H1 (cell line): Measurements from ENCODE around the gene MAGI1. TPM values are rescaled to one million over a fixed set of nuclear protein-coding genes. Genes with fewer than 3 reads are reported as not detected.
"Not testable (repeated sequence)": the region's sequence is repeated elsewhere in the genome, so short reads cannot be mapped to it uniquely, and the experiment has no call there.

Experiments
- CTCF ChIA-PET: fragments of 300-600 bp; sonication (Branson Sonifier 250); formaldehyde crosslinking; loops from one replicate; lab custom pipeline; 2021; ENCODE audit not compliant: partially characterized antibody; lab: Charles Lee
- POLR2A ChIA-PET: fragments of 300-600 bp; sonication (Branson Sonifier 250); formaldehyde crosslinking; loops from one replicate; lab custom pipeline; 2021; ENCODE audit warnings: inconsistent platforms; ENCODE audit not compliant: partially characterized antibody; lab: Charles Lee
- DNase-seq, 2 experiments: peaks; one replicate each; pipeline versions ENCODE4 v3.0.0 to v3.0.0-alpha.2; 2010 to 2022; ENCODE audit warnings: low spot score in 2 of 2, low read depth in 1 of 2, mixed read lengths in 1 of 2
- FAIRE-seq: peaks from 2 replicates; lab custom pipeline; 2011; peaks lifted over from hg19 to GRCh38; lab: Jason Lieb, UNC
- H2AFZ ChIP-seq: 2 replicates; pipeline ENCODE4 v1.8.1; 2012; ENCODE audit warnings: low read length, inconsistent platforms
- H2AK5ac ChIP-seq: 2 replicates; pipeline ENCODE4 v1.6.1; 2013; ENCODE audit warnings: low read depth, low read length
- H2BK120ac ChIP-seq: replicated peaks from 2 replicates; pipeline ENCODE3; 2013; ENCODE audit warnings: low read depth, low read length, inconsistent platforms
- H2BK12ac ChIP-seq: 2 replicates; pipeline ENCODE4 v1.6.1; 2013; ENCODE audit warnings: low read depth, low read length
- H2BK15ac ChIP-seq: 2 replicates; pipeline ENCODE4 v1.6.1; 2013; ENCODE audit warnings: low read length
- H2BK20ac ChIP-seq: 2 replicates; pipeline ENCODE4 v1.6.1; 2013; ENCODE audit warnings: low read length
- H2BK5ac ChIP-seq: 2 replicates; pipeline ENCODE4 v1.6.1; 2013; ENCODE audit warnings: low read depth, low read length
- H3K14ac ChIP-seq: 2 replicates; pipeline ENCODE4 v1.6.1; 2013; ENCODE audit warnings: inconsistent platforms; ENCODE audit not compliant: insufficient read length
- H3K18ac ChIP-seq: 2 replicates; pipeline ENCODE4 v1.6.1; 2013; ENCODE audit warnings: low read length; ENCODE audit errors: extremely low read depth
- H3K23ac ChIP-seq: 2 replicates; pipeline ENCODE4 v1.6.1; 2013; ENCODE audit warnings: inconsistent platforms; ENCODE audit not compliant: insufficient read length
- H3K23me2 ChIP-seq: 2 replicates; pipeline ENCODE4 v1.6.1; 2013; ENCODE audit warnings: low read depth, low read length
- H3K27ac ChIP-seq: 2 replicates; pipeline ENCODE4 v1.6.1; 2011; ENCODE audit warnings: low read depth, low read length, inconsistent platforms
- H3K27me3 ChIP-seq, 4 experiments: replicated peaks in 1 of 4; 1 replicate in 1 of 4; 2 replicates in 3 of 4; pipeline versions ENCODE4 v1.6.1 to v1.8.1; 2011 to 2013; ENCODE audit warnings: low read length in 3 of 4, mild to moderate bottlenecking in 3 of 4, inconsistent platforms in 2 of 4, mixed read lengths in 2 of 4, moderate library complexity in 1 of 4; ENCODE audit not compliant: control insufficient read depth in 3 of 4, insufficient read depth in 3 of 4; ENCODE audit errors: extremely low read depth in 1 of 4
- H3K36me3 ChIP-seq, 4 experiments: 2 replicates each; pipeline versions ENCODE4 v1.6.1 to v1.8.1; 2011 to 2013; ENCODE audit warnings: mild to moderate bottlenecking in 4 of 4, low read length in 3 of 4, moderate library complexity in 2 of 4, control low read depth in 1 of 4, inconsistent platforms in 1 of 4; ENCODE audit not compliant: insufficient read depth in 4 of 4, control insufficient read depth in 2 of 4
- H3K4ac ChIP-seq: replicated peaks from 2 replicates; pipeline ENCODE3; 2013; ENCODE audit warnings: low read length, low read depth, mixed read lengths, inconsistent platforms; ENCODE audit not compliant: insufficient read length
- H3K4me1 ChIP-seq, 4 experiments: replicated peaks in 1 of 4; 1 replicate in 1 of 4; 2 replicates in 3 of 4; pipeline versions ENCODE4 v1.6.1 to v1.8.1; 2011 to 2013; ENCODE audit warnings: low read length in 3 of 4, inconsistent platforms in 2 of 4, mixed read lengths in 1 of 4; ENCODE audit not compliant: insufficient read depth in 4 of 4, control insufficient read depth in 3 of 4
- H3K4me2 ChIP-seq, 2 experiments: 2 replicates each; pipeline versions ENCODE4 v1.6.1 to v1.8.1; 2011 to 2013; ENCODE audit warnings: low read depth in 2 of 2, low read length in 2 of 2, control low read depth in 1 of 2, inconsistent platforms in 1 of 2, mild to moderate bottlenecking in 1 of 2; ENCODE audit not compliant: insufficient read depth in 1 of 2
- H3K4me3 ChIP-seq, 4 experiments: fragments of 200-600, 300-600 bp in 1 of 4; sonication (generic), shearing (Covaris generic), sonication (Bioruptor Twin) in 1 of 4; 2 replicates each; pipeline versions ENCODE4 v1.5.1 to v1.8.1; 2011 to 2016; ENCODE audit warnings: low read length in 4 of 4, low read depth in 3 of 4, control low read depth in 2 of 4, inconsistent platforms in 2 of 4, mild to moderate bottlenecking in 2 of 4, mixed read lengths in 1 of 4, moderate library complexity in 1 of 4; ENCODE audit not compliant: insufficient read depth in 2 of 4; ENCODE audit errors: extremely low read depth in 1 of 4
- H3K56ac ChIP-seq: replicated peaks from 2 replicates; pipeline ENCODE3; 2013; ENCODE audit warnings: low read depth, mild to moderate bottlenecking, mixed read lengths, low read length, inconsistent platforms; ENCODE audit not compliant: insufficient read length
- H3K79me1 ChIP-seq: 2 replicates; pipeline ENCODE4 v1.6.1; 2013; ENCODE audit warnings: low read depth, low read length, control low read depth
- H3K79me2 ChIP-seq, 2 experiments: 2 replicates each; pipeline versions ENCODE4 v1.6.1 to v1.8.1; 2012 to 2013; ENCODE audit warnings: low read length in 2 of 2, mild to moderate bottlenecking in 2 of 2, inconsistent platforms in 1 of 2; ENCODE audit not compliant: insufficient read depth in 2 of 2, control insufficient read depth in 1 of 2
- H3K9ac ChIP-seq, 4 experiments: replicated peaks in 1 of 4; 1 replicate in 1 of 4; 2 replicates in 3 of 4; pipeline versions ENCODE4 v1.6.1 to v1.8.1; 2011 to 2013; ENCODE audit warnings: low read depth in 3 of 4, low read length in 3 of 4, control low read depth in 2 of 4, mild to moderate bottlenecking in 2 of 4, moderate library complexity in 2 of 4, inconsistent platforms in 1 of 4; ENCODE audit errors: extremely low read depth in 1 of 4
- H3K9me3 ChIP-seq, 2 experiments: 2 replicates each; pipeline versions ENCODE4 v1.6.1 to v1.8.1; 2012 to 2013; ENCODE audit warnings: mild to moderate bottlenecking in 2 of 2, moderate library complexity in 2 of 2, control low read depth in 1 of 2, inconsistent platforms in 1 of 2, low read depth in 1 of 2, low read length in 1 of 2, mixed read lengths in 1 of 2; ENCODE audit not compliant: insufficient read depth in 2 of 2
- H4K20me1 ChIP-seq, 2 experiments: replicated peaks in 1 of 2; 2 replicates each; pipeline versions ENCODE3 to v1.8.1; 2011 to 2013; ENCODE audit warnings: inconsistent platforms in 2 of 2, low read length in 2 of 2, mild to moderate bottlenecking in 1 of 2; ENCODE audit not compliant: insufficient read depth in 2 of 2, control insufficient read depth in 1 of 2
- H4K5ac ChIP-seq: 2 replicates; pipeline ENCODE4 v1.6.1; 2013; ENCODE audit warnings: low read length, low read depth, mixed read lengths, inconsistent platforms; ENCODE audit not compliant: insufficient read length
- H4K8ac ChIP-seq: 2 replicates; pipeline ENCODE4 v1.8.0; 2013; ENCODE audit warnings: mild to moderate bottlenecking, moderate library complexity, low read length, inconsistent platforms; ENCODE audit not compliant: insufficient read depth; ENCODE audit errors: extremely low read depth
- H4K91ac ChIP-seq: replicated peaks from 2 replicates; pipeline ENCODE3; 2013; ENCODE audit warnings: low read length, mixed read lengths, inconsistent platforms; ENCODE audit not compliant: insufficient read length
- KDM5A ChIP-seq: fragments of 200-600 bp; IDR thresholded peaks from 2 replicates; pipeline ENCODE4 v1.7.1; 2012; ENCODE audit warnings: mild to moderate bottlenecking, low read length, inconsistent platforms, mixed read lengths
- WGBS, 2 experiments: shearing (Covaris generic) in 1 of 2; methylation state at CpG; one replicate each; pipeline versions ENCODE4 v1.1.6 to v1.1.7; 2013 to 2015; ENCODE audit warnings: low lambda C conversion rate in 2 of 2, mixed read lengths in 2 of 2, inconsistent platforms in 1 of 2, low coverage in 1 of 2, missing lambda C conversion rate in 1 of 2; ENCODE audit not compliant: insufficient replicate concordance in 2 of 2, insufficient coverage in 1 of 2, insufficient read length in 1 of 2; ENCODE audit errors: extremely low coverage in 1 of 2, missing lambda C conversion rate in 1 of 2; 5-methylcytosine and 5-hydroxymethylcytosine counted together
- polyA plus RNA-seq, 7 experiments: library from polyadenylated mRNA; depleted of rRNA in 3 of 7; stranded (reverse) in 5 of 7; unstranded in 2 of 7; fragments of >200 nt in 5 of 7; fragments of 200-250 nt in 2 of 7; gene quantifications; 1 replicate in 5 of 7; 2 replicates in 1 of 7; 4 replicates in 1 of 7; pipeline versions ENCODE4 v1.2.1 to v1.2.3, GENCODE V29; 2011 to 2013; ENCODE audit warnings: missing spikeins in 2 of 7, mixed read lengths in 2 of 7
- total RNA-seq: library from RNA; stranded (reverse); fragmentation: NEBNext Ultra II Directional; extraction: Animal tissue kit (Norgen Biotek cat#: 25700); gene quantifications from 2 replicates; pipeline ENCODE4 v1.2.1, GENCODE V29; 2021

Gene MAGI1
- total and polyA plus RNA-seq, 2 of the 8 experiments (the other 6 are each of a cell fraction or from before 2014, with no cell fraction given), result 19.8 to 78.0 TPM

DNA sequence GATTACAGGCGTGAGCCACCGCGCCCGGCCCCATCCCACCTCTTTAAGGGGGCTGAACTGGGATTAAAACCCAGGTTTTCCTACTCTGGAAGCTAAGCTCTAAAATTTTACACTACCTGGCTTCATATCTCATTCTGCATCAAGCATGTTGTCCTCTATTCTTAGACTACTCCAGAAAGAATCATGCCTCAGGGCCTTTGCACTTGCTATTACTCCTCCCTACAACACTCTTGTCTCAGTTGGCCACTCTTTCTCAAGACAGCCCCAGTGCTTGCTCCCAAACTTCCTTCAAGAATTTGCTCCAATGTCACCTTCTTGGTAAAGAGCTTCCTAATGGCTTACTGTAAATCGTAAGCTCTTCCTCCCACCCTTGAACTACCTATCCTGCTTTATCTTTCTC is 521.7 kb downstream of the MAGI1 start:
- Histone ChIP-seq H2BK120ac (no peak overlapping the region), H2BK15ac (no peak overlapping the region), H3K4me3 (no peak overlapping the region), H4K91ac (no peak overlapping the region), H2AK5ac (no peak overlapping the region), H2BK5ac (no peak overlapping the region), H3K18ac (no peak overlapping the region), H2BK12ac (no peak overlapping the region), H3K79me1 (no peaks in the 10 kb centered on the region; the same call in 1 of the 2 replicates), H3K56ac (no peak overlapping the region), H3K27me3 (no peaks in the 10 kb centered on the region), H4K5ac (no peak overlapping the region), H3K9me3 (no peaks in the 10 kb centered on the region), H3K14ac (no peak overlapping the region), H3K4me1 (peaks cover 0 to 14% (median 4%) of the 10 kb centered on the region in 4 experiments; a peak in 2 of 7 replicates), H4K8ac (no peak overlapping the region), H2AFZ (no peak overlapping the region), H3K4me2 (no peak overlapping the region), H3K23me2 (no peaks in the 10 kb centered on the region), H3K36me3 (peaks cover 0 to 4% (median 1%) of the 10 kb centered on the region in 4 experiments; a peak in 1 of 8 replicates), H3K23ac (no peak overlapping the region), H2BK20ac (no peak overlapping the region), H4K20me1 (no peaks in the 10 kb centered on the region), H3K79me2 (peaks cover 0 to 51% of the 10 kb centered on the region in 2 experiments; a peak in 3 of 4 replicates), H3K4ac (no peak overlapping the region), H3K27ac (no peak overlapping the region), H3K9ac (no peak overlapping the region)
- FAIRE-seq (no peak), DNase-seq (no peak)
- ChIA-PET CTCF (interaction anchor here (0.6 to 1.1 kb wide), 2 partner anchors 51 to 215 kb away, joined by 3 read pairs; no protein-coding TSS in a partner anchor), POLR2A (interaction anchor here (0.6 to 1.3 kb wide), 3 partner anchors 22 to 42 kb away, joined by 3 to 4 read pairs (median 3); no protein-coding TSS in a partner anchor)
- TF ChIP-seq KDM5A, result no peak
- 98% methylated on average over 5 of the region's 5 CpGs; no CpG with 5 or more reads in 1 of the 2 experiments for WGBS, 2 experiments

DNA sequence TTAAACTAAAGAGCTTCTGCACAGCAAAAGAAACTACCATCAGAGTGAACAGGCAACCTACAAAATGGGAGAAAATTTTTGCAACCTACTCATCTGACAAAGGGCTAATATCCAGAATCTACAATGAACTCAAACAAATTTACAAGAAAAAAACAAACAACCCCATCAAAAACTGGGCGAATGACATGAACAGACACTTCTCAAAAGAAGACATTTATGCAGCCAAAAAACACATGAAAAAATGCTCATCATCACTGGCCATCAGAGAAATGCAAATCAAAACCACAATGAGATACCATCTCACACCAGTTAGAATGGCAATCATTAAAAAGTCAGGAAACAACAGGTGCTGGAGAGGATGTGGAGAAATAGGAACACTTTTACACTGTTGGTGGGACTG is 524.4 kb downstream of the MAGI1 start:
- H3K4me1 ChIP-seq, H3K79me1 ChIP-seq, H3K27ac ChIP-seq, H2BK20ac ChIP-seq, H3K23ac ChIP-seq, CTCF ChIA-PET, H2AFZ ChIP-seq, H4K8ac ChIP-seq, H4K91ac ChIP-seq, POLR2A ChIA-PET, H3K4ac ChIP-seq, H3K14ac ChIP-seq, H2BK12ac ChIP-seq, H2BK5ac ChIP-seq, H3K9ac ChIP-seq, H2AK5ac ChIP-seq, H3K18ac ChIP-seq, H3K4me2 ChIP-seq, H3K27me3 ChIP-seq, H2BK120ac ChIP-seq, H4K20me1 ChIP-seq, FAIRE-seq, H3K9me3 ChIP-seq, H3K36me3 ChIP-seq, H3K56ac ChIP-seq, H2BK15ac ChIP-seq, H3K4me3 ChIP-seq, H3K23me2 ChIP-seq, H4K5ac ChIP-seq, DNase-seq: not testable (repeated sequence)
- WGBS, 2 experiments, result 85% methylated on average over 1 of the region's 1 CpG; no CpG with 5 or more reads in 1 of the 2 experiments
- peaks cover 0 to 32% of the 10 kb centered on the region in 2 experiments; a peak in 3 of 4 replicates for H3K79me2 ChIP-seq
